MCF 10A (cell line): ENCODE results near the gene PLEKHA5. TPM values are rescaled to one million over a fixed set of nuclear protein-coding genes. Genes with fewer than 3 reads are reported as not detected.

Experiments
- BruUV-seq: library from RNA; stranded (reverse); fragments of 400-500 nt; replicated peaks from 2 replicates; lab custom pipeline; 2021; lab: Mats Ljungman, UMichigan
- CTCF ChIA-PET: fragments of 300-600 bp; sonication (Branson Sonifier 250); formaldehyde crosslinking; extraction: SDS; loops from one replicate; lab custom pipeline; 2021; ENCODE audit warnings: antibody characterized with exemption, inconsistent platforms; lab: Yijun Ruan, JAX
- POLR2A ChIA-PET: fragments of 300-600, 350-650 bp; sonication (Branson Sonifier 250); formaldehyde crosslinking; extraction: SDS; loops from one replicate; lab custom pipeline; 2020; ENCODE audit warnings: antibody characterized with exemption, inconsistent platforms; lab: Yijun Ruan, JAX
- DNase-seq: peaks from one replicate; pipeline ENCODE4 v3.0.0-alpha.2; 2018; ENCODE audit not compliant: unreplicated experiment
- H3K27ac Mint-ChIP-seq: one replicate; pipeline ENCODE4 v1.8.0; 2022; ENCODE audit warnings: mild to moderate bottlenecking, low read depth, mixed read lengths; ENCODE audit not compliant: unreplicated experiment
- H3K27me3 Mint-ChIP-seq: one replicate; pipeline ENCODE4 v1.8.0; 2022; ENCODE audit warnings: mixed read lengths; ENCODE audit not compliant: insufficient read depth, unreplicated experiment
- H3K36me3 Mint-ChIP-seq: one replicate; pipeline ENCODE4 v1.8.0; 2022; ENCODE audit warnings: mild to moderate bottlenecking, moderate library complexity, mixed read lengths; ENCODE audit not compliant: insufficient read depth, unreplicated experiment
- H3K4me1 Mint-ChIP-seq: one replicate; pipeline ENCODE4 v1.8.0; 2022; ENCODE audit warnings: mixed read lengths; ENCODE audit not compliant: insufficient read depth, unreplicated experiment
- H3K4me3 Mint-ChIP-seq: one replicate; pipeline ENCODE4 v1.8.0; 2022; ENCODE audit warnings: mild to moderate bottlenecking, moderate library complexity, mixed read lengths; ENCODE audit not compliant: unreplicated experiment
- H3K9me3 Mint-ChIP-seq: one replicate; pipeline ENCODE4 v1.8.0; 2022; ENCODE audit warnings: mixed read lengths; ENCODE audit not compliant: unreplicated experiment
- intact Hi-C: fragments of 100-400 bp; cut with micrococcal nuclease; formaldehyde crosslinking; loops from 2 replicates; pipeline ENCODE4 v1.14.1; 2022
- total RNA-seq: library from RNA; stranded (reverse); gene quantifications from 2 replicates; pipeline ENCODE4 v1.2.3, GENCODE V29; 2022
- TF ChIP-seq, protein P1 (sequence below): fragments of 200-600 bp; IDR thresholded peaks from one replicate; pipeline ENCODE4 v1.8.0; 2022; ENCODE audit warnings: antibody characterized with exemption, mild to moderate bottlenecking; ENCODE audit not compliant: unreplicated experiment

PLEKHA5 gene
- total RNA-seq, 1 experiment from 2014 or later, result 25.2 TPM

DNA sequence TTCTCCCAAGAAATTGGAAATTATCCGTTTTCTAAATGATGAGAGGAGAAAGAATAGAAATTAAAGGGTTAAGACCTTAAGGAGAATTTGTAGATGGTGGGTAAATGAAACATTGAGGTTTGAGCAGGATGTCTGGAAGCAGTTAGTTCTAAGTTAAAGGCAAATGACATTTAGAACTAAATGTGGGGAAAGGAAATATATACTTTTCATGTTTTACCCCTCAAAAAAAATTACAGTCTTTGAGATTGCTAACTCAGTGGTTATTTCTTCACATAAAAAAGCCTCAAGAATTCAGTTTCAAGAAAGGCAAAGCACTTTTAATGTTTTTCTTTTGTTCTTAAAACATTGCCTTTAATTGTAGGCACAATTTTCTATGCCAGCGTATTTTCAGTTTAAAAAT lies 114.0 kb downstream of the PLEKHA5 start:
- no peak for DNase-seq
- H3K4me1 Mint-ChIP-seq, result peaks cover 6% of the 10 kb centered on the region
- ChIA-PET POLR2A (interaction anchor here (0.9 to 1.5 kb wide), 3 partner anchors 8 to 16 kb away, joined by 3 to 4 read pairs (median 4); no protein-coding TSS in a partner anchor), CTCF (interaction anchor here (1.1 kb wide), 1 partner anchor 21 kb away, joined by 5 read pairs; no protein-coding TSS in a partner anchor)
- no peak overlapping the region for H3K4me3 Mint-ChIP-seq
- TF ChIP-seq, protein P1, sequence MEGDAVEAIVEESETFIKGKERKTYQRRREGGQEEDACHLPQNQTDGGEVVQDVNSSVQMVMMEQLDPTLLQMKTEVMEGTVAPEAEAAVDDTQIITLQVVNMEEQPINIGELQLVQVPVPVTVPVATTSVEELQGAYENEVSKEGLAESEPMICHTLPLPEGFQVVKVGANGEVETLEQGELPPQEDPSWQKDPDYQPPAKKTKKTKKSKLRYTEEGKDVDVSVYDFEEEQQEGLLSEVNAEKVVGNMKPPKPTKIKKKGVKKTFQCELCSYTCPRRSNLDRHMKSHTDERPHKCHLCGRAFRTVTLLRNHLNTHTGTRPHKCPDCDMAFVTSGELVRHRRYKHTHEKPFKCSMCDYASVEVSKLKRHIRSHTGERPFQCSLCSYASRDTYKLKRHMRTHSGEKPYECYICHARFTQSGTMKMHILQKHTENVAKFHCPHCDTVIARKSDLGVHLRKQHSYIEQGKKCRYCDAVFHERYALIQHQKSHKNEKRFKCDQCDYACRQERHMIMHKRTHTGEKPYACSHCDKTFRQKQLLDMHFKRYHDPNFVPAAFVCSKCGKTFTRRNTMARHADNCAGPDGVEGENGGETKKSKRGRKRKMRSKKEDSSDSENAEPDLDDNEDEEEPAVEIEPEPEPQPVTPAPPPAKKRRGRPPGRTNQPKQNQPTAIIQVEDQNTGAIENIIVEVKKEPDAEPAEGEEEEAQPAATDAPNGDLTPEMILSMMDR, result no peak
- no peaks in the 10 kb centered on the region for H3K27me3 Mint-ChIP-seq
- H3K36me3 Mint-ChIP-seq, result peaks cover 5% of the 10 kb centered on the region
- H3K27ac Mint-ChIP-seq, result no peak overlapping the region
- intact Hi-C loops, result no loop called here
- H3K9me3 Mint-ChIP-seq, result no peaks in the 10 kb centered on the region
- BruUV-seq, result no TSS peak

DNA sequence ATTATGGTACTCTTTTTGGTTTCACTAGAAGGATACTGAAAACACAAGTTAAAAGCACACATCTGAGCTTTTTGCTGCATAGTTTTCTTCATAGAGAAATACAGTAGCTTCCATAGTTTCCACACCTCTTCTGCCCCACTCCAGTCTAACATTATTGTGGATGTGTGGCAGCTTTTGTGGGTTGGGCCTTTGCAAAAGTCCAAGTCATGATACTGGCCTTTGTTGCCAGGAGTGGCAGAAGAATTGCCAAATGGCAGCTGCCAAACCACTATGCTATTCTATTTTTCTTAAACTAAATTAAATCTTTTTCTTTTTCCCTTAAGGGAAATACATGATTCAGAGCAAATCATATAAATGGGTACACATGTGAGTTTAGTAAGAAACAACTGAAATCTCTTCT lies 114.8 kb downstream of the PLEKHA5 start:
- TF ChIP-seq, protein P1, result no peak
- Mint-ChIP-seq H3K36me3 (peaks cover 5% of the 10 kb centered on the region), H3K4me1 (peaks cover 6% of the 10 kb centered on the region), H3K4me3 (no peak overlapping the region), H3K27me3 (no peaks in the 10 kb centered on the region), H3K27ac (no peak overlapping the region), H3K9me3 (no peaks in the 10 kb centered on the region)
- DNase-seq, result peak; percentile 9
- POLR2A ChIA-PET, result interaction anchor here (0.6 to 1.5 kb wide), 2 partner anchors 9 to 28 kb away, joined by 3 to 4 read pairs; no protein-coding TSS in a partner anchor
- no TSS peak for BruUV-seq
- CTCF ChIA-PET, result interaction anchor here (1.1 kb wide), 1 partner anchor 21 kb away, joined by 5 read pairs; no protein-coding TSS in a partner anchor
- intact Hi-C loops, result no loop called here

DNA sequence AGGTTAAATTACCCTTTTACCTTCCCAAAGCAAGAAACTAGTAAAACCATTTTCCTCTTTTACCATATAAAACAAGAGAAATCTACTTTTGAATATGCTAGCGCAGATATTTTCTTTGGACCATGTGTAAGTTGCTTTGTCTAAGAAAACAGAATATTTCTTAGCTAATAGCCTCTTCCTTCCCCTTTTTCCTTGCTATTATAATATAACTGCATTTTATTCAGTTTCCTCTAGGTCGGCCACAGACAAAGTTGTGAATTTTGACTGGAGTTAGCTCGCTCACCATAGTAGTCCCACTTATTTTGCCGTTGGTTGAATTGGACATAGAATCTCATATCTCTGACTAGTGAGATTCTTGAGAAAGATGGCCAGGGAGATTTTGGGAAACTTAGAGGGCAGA lies 115.6 kb downstream of the PLEKHA5 start:
- H3K36me3 Mint-ChIP-seq, result peaks cover 5% of the 10 kb centered on the region
- no peak overlapping the region for H3K27ac Mint-ChIP-seq
- H3K9me3 Mint-ChIP-seq, result no peaks in the 10 kb centered on the region
- intact Hi-C loops, result no loop called here
- ChIA-PET POLR2A (interaction anchor here (1.5 kb wide), 1 partner anchor 9 kb away, joined by 4 read pairs; no protein-coding TSS in a partner anchor), CTCF (no interaction called here)
- no TSS peak for BruUV-seq
- TF ChIP-seq, protein P1, result no peak
- H3K4me3 Mint-ChIP-seq, result no peak overlapping the region
- H3K27me3 Mint-ChIP-seq, result no peaks in the 10 kb centered on the region
- peaks cover 6% of the 10 kb centered on the region for H3K4me1 Mint-ChIP-seq
- no peak for DNase-seq

DNA sequence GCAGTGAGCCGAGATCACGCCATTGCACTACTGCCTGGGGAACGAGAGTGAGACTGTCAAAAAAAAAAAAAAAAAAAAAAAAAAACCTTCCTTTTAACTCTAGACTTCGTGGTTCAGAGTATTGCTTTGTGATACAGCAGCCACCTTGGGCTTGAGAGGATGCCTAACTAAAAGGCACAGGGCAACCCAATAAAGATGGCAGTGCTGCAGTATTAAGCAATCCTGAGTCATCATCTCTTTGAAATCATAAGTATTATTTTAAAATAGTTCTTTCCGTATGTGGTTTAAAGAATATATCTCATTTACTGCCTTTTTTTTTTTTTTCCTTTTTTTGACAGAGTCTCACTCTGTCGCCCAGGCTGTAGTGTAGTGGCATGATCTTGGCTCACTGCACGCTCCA lies 116.1 kb downstream of the PLEKHA5 start:
- POLR2A ChIA-PET, result no interaction called here
- CTCF ChIA-PET, result no interaction called here
- no peaks in the 10 kb centered on the region for H3K27me3 Mint-ChIP-seq
- peaks cover 6% of the 10 kb centered on the region for H3K4me1 Mint-ChIP-seq
- no TSS peak for BruUV-seq
- peak; percentile 41 for DNase-seq
- H3K36me3 Mint-ChIP-seq, result peaks cover 5% of the 10 kb centered on the region
- H3K4me3 Mint-ChIP-seq, result no peak overlapping the region
- no peak overlapping the region for H3K27ac Mint-ChIP-seq
- TF ChIP-seq, protein P1, result no peak
- no peaks in the 10 kb centered on the region for H3K9me3 Mint-ChIP-seq
- intact Hi-C loops, result no loop called here
